ENCODE results near the gene MAML2.

MAML2 gene

DNA sequence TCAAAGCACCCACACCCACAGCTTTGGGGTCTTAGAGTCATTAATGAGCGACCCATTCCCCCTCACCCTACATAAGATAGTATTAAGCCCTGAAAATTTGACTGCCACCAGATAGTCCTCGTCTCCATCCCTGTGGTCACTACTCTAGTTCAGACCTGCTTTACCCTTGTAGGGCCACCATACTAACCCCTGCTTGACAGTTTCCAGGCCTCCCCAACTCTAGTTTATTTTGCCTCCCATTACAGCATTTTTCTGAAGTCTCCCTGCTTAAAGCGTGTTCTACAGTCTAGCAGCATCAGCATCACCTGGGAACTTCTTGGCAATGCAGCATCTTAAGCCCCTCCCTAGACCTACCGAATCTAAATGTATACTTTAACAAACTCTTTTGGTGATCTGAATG, 192.4 kb downstream of the MAML2 start:
- H3K4me3 ChIP-seq (ENCODE audit: low read length) = no peak overlapping the region
- TF ChIP-seq, protein P1, sequence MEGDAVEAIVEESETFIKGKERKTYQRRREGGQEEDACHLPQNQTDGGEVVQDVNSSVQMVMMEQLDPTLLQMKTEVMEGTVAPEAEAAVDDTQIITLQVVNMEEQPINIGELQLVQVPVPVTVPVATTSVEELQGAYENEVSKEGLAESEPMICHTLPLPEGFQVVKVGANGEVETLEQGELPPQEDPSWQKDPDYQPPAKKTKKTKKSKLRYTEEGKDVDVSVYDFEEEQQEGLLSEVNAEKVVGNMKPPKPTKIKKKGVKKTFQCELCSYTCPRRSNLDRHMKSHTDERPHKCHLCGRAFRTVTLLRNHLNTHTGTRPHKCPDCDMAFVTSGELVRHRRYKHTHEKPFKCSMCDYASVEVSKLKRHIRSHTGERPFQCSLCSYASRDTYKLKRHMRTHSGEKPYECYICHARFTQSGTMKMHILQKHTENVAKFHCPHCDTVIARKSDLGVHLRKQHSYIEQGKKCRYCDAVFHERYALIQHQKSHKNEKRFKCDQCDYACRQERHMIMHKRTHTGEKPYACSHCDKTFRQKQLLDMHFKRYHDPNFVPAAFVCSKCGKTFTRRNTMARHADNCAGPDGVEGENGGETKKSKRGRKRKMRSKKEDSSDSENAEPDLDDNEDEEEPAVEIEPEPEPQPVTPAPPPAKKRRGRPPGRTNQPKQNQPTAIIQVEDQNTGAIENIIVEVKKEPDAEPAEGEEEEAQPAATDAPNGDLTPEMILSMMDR (conservative IDR thresholded peaks at IDR 0.05; ENCODE audit: low read length) = no peak
- DNase-seq (ENCODE audit: low read depth) = no peak

DNA sequence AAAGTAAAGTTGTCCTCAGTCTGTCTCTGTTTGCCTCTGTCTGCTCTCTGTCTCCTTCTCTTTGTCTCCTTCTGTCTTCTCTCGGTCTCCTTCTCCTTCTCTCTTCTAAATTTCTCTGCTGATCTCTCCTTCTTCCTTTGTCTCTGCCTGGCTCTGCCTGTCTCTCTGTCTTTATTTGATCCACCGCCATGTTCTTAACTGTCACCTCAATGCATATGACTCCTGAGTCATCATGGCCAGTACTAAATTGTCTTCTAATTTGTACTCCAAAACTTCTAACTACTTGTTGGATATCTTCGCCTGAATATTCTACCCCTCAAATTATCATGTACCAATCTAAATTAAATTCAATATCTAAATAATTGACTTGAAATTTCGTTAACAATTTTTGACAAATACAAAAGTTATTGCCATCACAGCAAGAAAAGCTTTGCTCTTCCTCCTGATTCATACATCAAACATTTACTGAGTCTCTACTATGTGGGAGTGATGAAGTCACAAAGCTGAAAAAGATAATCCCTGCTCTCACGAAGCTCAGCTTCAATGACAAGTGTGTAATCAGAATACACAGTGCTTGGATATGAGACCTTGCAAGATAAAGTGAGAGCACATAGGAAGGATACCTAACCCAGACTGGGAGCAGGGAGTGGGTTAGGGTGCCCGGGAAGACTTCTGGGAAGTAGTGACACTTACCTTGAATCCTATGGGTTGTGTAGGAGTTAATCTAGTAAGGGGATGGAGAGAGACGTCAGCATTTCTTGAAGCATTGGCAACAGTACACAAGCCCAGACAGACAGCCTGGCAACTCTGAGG, 193.0 kb downstream of the MAML2 start:
- H3K4me3 ChIP-seq (ENCODE audit: low read length) = no peak overlapping the region
- TF ChIP-seq, protein P1 (conservative IDR thresholded peaks at IDR 0.05; ENCODE audit: low read length) = no peak
- DNase-seq (ENCODE audit: low read depth) = peak; percentile 74

DNA sequence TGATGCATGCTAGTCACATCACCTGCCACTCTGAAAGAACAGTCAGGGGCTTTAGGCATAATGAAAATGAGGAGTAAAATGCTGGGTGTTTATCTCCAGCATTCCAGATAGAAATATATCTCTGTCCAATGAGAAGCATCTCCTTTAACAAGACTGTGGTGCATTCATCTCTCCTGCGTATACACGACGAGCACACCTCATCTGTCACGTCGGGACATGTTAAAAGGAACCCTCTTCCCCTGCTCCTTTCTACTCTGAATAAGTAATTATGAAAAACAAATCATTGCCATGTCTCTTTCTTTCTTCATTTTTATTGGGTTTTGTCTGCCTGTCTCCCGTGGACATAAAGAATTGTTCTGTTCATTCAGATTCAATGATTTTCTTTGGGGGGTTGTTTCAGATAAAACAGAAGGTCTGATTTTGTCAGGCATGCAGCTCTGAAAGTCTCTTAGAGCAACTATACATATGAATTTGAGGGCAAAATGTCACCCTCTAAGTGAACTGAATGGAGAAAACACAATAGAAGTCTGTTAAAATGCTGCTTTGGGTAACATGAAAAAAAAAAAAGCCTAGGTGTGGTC, 195.0 kb downstream of the MAML2 start:
- TF ChIP-seq, protein P1 (conservative IDR thresholded peaks at IDR 0.05; ENCODE audit: low read length) = no peak
- H3K4me3 ChIP-seq (ENCODE audit: low read length) = no peak overlapping the region
- no peak for DNase-seq (ENCODE audit: low read depth)

DNA sequence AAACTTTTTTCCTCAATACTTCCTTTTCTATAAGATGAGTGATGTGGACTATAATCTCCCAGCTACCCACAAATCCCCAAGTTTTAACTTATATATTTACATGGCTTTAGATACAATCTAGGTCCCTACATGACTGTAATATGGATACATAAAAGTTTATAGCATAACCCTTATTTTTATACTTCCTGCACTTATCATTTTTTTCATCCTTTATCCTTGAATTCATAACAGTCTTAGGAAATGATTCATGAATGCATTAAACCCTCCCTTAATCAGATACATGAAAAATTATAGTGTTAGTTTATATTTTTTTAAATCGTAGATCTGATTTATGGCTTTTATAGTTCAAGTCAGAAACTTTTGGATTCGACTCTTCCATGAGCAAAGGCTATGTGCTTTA, 195.8 kb downstream of the MAML2 start:
- DNase-seq (ENCODE audit: low read depth) = no peak
- TF ChIP-seq, protein P1 (conservative IDR thresholded peaks at IDR 0.05; ENCODE audit: low read length) = no peak
- no peak overlapping the region for H3K4me3 ChIP-seq (ENCODE audit: low read length)

DNA sequence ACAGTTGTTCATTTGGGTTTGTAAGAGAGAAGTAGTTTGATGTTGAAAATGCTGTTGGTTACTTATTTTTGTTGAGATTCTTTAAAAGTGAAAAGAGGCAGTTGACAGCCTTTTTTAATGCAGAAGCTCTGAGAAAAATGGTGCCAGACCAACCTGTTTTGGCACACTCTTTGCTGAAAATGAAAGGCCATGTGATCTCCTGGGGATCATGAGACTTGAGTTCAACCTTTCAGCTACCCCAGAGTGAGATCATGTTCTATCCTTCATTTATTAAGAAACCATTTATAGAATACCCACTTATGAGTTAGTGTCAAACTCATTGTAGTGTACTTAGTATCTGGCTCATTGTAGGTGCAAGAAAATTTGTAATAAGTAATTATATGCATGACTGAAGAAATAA, 196.2 kb downstream of the MAML2 start:
- no peak overlapping the region for H3K4me3 ChIP-seq (ENCODE audit: low read length)
- TF ChIP-seq, protein P1 (conservative IDR thresholded peaks at IDR 0.05; ENCODE audit: low read length) = no peak
- DNase-seq (ENCODE audit: low read depth) = no peak

DNA sequence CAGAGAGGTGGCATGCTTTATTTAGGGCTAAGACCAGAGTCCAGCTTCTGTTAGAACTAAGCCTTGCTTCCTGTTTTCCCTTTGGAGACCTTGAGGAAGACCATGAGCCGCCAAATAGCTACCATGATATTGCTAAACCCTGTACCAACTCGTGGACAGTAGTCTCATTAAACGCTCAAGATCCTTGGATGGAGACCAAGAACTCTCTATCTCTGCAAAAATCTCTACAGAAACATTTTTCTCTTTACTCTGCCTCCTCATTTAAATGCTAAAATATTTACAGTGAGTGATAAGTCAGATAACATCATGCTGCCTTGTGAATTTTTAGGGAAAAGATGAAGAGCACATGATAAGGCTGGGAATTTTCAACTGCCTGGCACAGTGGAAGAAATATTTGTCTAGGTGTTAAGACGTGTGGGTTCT, 197.8 kb downstream of the MAML2 start:
- peak; percentile 71 for DNase-seq (ENCODE audit: low read depth)
- no peak overlapping the region for H3K4me3 ChIP-seq (ENCODE audit: low read length)
- TF ChIP-seq, protein P1 (conservative IDR thresholded peaks at IDR 0.05; ENCODE audit: low read length) = no peak

DNA sequence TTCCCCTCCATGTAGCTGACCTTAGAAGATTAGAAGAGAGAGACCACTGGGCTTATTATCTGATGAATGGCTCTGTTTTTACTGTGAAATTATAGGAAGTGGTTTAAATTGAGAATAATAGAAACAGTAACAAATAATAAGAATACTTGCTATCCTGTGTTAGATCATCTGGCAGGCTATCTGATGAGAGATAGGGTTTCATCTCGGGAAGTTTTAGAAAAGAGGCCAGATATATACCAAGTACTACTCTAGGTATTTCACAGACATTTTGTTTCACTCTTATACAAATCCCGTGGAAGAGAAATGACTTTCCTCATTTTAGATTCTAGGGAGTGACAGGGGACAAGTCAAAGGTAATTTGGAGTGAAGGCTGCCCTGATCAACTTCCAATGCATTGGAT, 198.4 kb downstream of the MAML2 start:
- no peak for DNase-seq (ENCODE audit: low read depth)
- no peak overlapping the region for H3K4me3 ChIP-seq (ENCODE audit: low read length)
- TF ChIP-seq, protein P1 (conservative IDR thresholded peaks at IDR 0.05; ENCODE audit: low read length) = no peak

Measured in AG10803 (cell line).